HG03139 (cell line): Measurements from ENCODE around the gene DOCK4.

ENCODE experiments used
- ATAC-seq: cut with Tn5 transposase; IDR thresholded peaks from one replicate; pipeline ENCODE4 v1.9.1; 2021; ENCODE audit not compliant: unreplicated experiment

DOCK4 gene

DNA sequence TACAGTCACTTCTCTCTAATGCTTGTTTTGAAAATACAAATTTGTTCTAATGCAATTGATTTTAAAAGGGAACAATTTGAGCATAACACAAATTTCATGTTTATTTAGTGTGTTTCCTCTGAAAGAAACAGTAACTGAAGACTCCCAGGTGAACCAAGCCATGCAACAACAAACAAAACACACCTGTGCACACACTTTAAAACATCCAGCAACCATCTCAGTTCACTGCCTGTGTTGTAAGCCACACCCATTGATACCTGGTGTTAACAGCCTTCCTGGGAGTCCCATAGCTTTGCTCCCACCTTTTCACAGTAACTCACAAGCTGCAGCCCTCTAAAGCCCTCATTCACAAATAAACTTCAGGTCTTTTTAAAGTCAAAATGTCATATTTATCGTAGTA is 89.3 kb downstream of the DOCK4 start:
- ATAC-seq, result no peak

DNA sequence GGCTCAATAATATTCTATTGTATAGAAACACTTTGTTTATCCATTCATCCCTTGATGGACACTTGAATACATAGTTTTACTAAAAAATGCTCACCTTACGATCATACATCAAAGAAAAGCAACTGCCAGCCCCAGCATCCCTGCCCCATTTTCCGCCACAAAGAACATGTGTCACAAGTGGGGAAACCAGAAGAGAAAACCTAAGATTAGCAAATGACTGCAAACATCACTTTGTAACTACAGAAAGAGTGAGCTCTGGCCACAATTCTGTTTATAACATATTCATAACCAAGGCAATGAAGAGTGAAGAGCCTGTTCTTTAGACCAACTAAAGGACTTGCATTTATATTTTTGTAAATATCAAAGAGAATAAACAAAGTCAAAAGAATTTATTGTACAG is 89.8 kb downstream of the DOCK4 start:
- ATAC-seq, result no peak

DNA sequence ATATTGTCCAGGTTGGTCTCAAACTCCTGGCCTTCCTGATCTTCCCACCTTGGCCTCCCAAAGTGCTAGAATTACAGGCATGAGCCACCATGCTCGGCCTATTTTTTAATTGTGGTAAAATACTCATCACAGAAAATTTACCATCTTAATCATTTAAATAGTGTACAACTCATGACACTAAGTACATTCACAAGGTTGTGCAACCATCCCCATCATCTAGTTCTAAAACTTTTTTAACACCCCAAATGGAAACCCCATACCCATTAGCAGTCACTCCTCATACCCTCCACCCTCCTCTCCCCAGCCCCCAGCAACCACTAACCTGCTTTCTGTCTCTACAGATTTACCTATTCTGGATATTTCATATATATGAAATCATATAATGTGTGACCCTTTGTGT is 90.3 kb downstream of the DOCK4 start:
- no peak for ATAC-seq

DNA sequence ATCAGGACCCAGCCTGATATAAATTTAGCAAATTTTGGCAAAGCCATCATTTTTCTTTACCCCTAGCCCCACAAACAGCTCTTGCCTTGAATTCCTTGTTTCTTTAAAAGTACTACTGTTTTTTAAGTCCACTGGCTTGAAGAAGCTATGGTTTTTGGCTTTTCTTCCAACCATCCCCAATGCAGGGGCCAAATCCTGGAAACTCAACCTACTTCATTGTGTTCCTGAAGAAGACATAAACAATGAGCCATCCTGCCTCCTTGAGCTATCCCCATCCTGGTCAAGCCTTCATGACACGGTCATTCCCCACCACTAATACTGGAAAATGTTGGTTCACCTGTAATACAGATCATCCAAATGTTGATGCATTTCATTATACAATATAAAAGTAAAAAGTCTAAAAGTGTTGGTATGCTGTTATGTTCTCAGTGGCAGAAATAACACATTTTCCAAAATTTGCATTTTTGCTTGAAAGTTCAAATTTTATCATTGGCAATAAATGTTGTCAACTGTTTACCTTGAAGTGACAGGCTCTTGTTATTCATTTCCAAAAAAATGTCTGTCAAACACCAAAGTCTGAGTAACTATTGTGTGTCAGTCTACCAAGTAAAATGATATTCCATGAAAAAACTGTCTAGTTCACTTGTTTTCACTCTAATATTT is 92.2 kb downstream of the DOCK4 start:
- no peak for ATAC-seq

DNA sequence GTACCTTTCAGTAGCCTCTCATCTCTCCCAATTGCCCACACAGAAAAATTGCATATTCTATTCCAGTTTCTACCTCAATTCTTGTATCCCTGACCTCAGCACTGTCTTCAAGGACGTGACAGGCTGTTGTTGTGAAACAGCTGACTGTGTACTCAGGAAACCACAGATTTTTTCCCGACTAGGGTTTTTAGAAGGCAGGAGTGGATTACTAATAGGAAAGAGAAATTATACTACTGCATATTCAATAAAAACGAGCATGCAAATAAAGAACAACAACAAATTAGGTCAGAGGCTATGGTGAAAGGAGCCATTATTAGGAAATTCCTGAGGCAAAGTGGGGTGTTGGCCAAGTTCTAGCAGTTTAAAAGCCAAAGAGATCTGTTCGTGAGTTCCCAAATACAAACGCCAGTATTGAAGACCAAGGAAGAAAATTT is 93.4 kb downstream of the DOCK4 start:
- ATAC-seq, result no peak

DNA sequence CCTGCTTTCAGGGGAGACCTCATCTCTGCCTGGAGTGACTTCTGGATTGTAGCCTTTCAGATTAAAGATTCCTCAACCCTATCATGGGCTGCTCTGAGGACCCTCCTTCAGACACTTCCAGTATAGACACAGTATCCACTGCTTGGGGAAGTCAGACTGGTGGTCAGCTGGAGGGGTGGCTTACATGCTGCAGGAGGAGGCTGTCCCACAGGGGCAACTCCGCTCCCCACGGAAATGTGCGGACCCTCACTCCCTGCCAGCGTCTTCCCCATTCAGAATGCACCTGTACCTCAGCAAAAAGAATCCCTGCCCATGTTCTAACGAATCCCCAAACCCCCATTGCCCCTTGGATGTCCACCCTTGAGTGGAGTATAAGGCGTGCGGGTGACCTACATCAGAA is 95.5 kb downstream of the DOCK4 start:
- ATAC-seq, result no peak

DNA sequence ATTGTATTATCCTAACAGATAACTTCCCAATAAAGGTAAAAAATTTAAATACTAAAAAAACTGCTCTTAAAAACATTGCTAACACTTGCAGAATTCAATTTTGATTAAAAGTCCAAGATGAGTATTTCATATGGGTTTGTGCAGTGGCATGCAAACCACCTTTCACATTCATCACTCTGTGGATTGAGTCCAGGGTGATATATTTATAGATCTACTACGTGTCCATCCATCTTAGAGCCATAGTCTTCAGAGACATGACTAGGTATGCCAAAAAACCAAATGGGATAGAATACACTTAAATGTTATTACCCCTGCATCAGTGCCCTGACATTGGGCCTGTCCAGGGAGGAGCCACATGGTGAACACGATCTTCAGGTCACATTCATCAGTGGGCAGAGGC is 96.0 kb downstream of the DOCK4 start:
- no peak for ATAC-seq

DNA sequence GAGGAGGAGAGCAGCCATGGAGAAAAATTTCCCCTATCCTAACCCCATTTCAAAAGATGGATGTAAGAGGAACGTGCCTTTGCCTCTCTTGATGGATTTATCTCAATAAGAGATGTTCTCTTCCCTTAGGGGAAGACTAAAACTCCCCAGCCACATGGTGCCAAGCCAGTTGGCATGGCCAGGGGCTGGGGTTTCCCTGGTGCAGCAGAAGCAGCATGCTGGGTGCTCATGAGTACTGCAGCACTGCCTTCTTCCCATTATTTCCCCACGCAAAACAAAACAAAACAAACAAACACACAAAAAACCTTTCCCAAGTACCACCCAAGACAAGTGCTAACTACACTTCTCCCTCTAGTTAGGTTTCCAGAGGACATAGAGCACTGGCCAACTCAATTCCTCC is 97.2 kb downstream of the DOCK4 start:
- no peak for ATAC-seq

DNA sequence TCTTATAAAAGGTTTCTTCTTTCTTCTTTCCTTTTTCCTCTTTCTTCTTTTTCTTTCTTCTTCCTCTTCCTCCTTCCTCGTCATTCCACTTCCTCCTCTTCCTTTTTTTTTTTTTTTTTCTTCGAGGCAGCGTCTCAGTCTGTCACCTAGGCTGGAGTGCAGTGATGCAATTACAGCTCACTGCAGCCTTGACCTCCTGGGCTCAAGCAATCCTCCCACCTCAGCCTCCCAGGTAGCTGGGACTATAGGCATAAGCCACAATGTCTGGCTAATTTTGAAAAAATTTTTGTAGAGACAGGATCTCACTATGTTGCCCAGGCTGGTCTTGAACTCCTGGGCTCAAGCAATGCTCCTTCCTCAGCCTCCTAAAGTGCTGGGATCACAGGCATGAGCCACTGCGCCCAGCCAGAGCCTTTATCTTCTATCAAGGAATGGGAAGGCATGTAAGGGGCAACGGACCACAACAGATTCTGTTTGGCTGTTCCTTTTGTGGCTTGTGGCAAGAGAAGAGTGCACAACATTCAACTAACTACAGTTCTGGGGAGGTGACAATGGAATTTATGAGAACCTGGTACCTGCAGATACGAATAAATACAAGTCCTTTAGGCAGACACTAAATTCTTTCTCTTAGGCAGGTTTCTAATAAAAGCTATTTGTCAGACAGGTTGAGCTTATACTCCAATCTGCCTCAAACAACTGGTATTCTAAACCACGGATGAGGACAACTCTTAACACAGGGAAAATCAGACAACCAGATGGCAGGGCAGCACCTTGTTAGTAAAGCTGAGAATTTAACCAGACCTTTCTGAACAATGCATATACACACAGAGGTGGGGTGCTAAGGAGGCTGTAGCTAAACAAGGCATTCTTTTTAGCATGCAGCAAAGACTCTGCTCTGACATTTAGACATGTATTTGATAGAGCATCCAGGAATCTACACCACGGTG is 100.3 kb downstream of the DOCK4 start:
- no peak for ATAC-seq

DNA sequence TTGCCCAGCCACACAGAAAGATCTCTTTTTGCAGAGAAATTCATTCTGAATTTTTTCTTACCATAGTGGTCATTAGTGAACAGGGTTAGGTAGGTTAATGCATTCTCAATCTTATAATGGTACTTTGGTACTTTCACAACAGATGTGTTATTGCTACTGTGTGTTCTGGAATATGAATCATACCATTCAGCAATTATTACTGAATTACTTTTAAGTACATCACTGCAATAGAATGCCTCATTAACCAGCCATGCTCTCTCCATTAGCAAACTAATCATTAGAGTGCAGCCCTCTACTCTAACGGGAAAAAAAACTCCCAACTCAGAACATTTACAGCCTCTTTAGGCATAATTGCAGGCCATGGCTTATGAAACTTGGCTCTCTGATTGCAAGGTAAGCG is 102.1 kb downstream of the DOCK4 start:
- no peak for ATAC-seq

DNA sequence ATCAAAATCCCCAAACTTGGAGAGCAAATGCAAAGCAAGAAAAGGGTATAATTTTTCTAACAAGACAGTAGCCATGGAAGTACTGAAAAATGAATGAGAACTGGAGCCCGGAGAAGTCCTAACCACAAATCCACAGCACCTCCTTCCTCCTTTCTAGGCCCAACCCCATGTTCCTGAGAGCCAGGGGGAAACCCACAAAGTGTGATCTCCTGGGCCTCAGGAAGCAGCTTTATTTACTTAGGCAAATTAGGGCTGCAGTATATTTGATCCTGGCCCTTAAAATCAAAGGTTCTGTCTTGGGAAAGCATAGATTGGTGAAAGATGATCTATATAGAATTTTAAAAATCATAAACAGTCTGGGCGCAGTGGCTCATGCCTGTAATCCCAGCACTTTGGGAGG is 103.0 kb downstream of the DOCK4 start:
- ATAC-seq, result no peak

DNA sequence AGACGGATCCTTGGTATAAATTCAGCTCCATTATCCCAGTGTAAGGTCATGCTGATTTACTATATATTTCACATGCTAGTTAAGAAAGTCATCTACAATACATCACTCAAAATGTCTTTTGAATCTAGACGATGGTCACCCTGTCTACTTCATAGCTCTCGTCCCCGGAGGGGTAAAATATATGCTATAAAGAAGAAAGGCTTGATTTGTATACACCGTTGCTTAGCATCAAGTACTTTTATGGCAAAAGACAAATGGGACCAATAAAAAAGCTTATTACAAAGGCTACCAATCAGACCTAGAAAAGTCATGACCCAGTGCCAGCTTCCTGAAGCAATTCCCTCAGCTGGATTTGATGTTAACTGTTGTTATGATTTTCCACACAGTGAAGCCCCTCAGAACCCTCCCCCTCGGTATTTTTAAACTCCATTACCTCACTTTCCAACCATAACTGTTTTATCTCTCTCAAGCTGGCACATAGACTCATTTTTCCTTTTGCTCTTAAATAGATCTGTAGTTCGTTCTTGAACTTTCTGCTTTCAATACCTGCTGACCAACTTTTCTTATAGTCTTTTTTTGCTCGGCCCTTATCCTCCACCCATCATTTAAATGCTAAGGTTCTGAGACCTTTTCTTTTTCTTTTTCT is 104.9 kb downstream of the DOCK4 start:
- no peak for ATAC-seq

DNA sequence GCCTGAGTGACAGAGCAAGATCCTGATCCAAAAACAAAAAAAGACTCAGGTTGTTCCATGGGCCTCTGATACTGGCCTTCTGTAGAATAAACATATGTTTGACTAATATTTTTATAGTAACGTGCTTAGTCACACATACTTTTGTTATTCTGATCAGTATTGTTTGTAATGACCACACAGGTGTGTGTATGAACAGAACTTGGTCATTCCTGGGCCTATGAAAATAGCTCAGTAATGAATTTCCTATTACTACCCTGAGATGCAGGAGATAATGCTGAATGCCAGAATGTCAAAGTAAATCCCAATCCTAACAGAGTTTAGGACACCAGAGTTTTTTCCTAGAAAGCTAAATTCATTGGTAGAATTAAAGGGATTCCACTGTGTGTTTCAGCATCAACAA is 108.7 kb downstream of the DOCK4 start:
- no peak for ATAC-seq

DNA sequence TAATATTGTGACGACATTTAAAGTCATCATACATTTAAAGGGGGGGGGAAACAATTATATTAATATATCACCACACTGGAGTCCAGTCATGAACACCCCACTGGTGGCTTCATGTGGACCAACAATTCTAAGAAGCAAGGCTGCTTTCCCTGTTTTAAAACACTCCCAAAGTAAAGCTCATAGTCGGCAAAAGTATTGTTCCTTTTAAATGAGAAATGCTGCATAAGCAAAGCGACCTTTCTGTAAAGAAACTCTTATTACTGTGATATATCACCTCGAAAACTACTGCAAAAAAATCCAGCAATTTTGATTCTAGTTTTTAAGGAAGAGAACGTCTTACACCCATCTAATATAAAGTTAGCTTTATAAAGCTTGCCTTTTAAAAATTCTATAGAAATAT is 112.8 kb downstream of the DOCK4 start:
- no peak for ATAC-seq

DNA sequence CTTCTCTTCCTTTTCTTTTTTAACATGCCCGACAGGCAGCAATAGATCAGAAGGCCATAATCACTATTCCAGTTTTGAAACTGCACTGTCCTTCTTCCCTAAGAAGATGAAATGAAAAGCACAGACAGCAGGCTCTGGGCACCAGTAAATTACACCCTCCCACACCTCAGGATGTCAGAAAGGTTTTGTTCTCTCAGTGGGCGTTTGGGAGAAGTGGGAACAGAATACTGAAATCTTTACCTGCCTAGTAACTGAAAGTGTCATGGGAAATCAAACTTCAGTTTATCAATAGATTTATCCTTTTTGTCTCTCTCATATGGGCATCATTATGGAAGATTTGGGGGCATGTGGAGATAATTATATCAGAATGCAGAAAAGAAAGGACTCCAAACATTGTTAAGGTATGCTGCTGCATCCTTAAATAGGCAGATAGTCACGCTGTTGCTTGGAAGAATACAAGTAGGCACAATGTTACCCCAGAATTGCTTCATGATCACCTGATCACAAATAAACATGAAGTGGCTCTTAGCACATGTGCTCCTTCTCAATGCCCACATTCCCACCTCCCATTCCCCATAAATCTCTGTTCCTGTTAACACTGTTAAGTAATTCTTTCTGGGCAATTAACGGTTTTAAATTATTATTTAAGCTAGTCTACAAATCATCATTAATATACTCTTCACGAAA is 113.3 kb downstream of the DOCK4 start:
- no peak for ATAC-seq

DNA sequence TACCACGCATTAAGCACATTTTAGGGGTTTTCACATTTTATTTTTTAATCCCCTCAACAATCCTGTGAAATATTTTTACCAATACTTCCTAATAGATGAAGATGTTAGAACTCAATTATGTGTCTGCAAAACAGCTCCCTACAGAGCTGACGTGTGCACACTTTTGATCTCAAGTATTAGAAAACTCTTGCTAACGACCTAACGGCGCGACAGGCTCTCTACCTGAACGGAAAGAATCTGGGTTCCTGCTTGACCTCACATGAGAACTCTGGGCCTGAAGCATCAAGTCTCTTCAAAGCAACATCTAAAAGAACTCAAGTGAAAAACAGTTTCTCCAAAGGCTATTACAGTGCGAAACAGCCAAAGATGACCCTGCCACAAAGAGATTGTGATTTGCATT is 113.9 kb downstream of the DOCK4 start:
- no peak for ATAC-seq

DNA sequence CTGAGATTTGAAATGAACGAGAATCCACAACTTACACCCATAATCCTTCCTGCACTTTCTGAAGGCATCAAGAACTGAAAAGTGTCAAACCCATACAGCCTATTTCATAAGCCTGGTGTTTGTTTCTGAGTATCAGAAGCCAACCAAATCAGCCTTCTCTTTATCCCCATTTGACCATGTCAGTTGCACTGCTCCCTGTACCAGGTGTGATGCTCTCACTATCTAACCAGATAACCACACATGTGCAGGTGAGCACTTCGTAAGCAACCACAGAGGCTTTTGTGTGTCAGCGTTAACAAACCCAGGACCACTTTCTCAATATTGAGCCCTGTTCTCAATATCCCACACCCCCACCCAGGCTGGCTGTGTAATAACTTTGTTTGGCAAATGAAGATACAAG is 114.4 kb downstream of the DOCK4 start:
- ATAC-seq, result no peak

DNA sequence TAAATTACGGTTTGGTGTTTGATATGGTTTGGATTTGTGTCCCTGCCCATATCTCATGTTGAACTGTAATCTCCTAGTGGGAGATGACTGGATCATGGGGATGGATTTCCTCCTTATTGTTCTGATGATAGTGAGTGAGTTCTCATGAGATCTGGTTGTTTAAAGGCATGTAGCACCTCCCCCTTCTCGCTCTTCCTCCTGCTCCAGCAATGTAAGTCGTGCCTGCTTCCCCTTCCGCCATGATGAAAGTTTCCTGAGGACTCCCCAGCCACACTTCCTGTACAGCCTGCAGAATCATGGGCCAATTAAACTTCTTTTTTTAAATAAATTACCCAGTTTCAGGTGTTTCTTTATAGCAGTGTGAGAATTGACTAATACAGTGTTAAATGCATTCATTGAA is 116.6 kb downstream of the DOCK4 start:
- no peak for ATAC-seq

DNA sequence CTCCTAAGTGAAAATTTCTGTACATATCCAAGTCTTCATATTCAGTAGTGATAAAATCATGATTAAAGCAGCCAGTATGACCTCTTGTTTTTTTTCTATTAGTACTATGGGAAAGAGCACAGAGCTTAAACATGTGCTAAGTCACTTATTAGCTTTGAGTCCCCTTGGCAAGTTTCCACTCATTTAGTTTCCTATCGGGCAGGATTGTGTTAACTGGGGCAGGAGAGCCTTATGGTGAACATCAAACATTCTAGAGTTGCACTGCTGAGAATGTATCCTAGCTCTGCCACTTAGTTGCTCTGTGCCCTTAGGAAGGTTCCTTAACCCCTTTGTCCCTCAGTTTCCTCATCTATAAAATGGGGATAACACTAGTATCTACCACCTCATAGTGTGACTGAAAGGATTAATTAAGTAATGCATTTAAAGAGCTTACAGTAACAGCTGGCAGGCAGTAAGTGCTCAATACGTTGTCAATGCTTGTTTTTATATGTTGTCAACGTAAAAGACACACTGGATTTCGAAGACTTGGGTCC is 117.6 kb downstream of the DOCK4 start:
- no peak for ATAC-seq

DNA sequence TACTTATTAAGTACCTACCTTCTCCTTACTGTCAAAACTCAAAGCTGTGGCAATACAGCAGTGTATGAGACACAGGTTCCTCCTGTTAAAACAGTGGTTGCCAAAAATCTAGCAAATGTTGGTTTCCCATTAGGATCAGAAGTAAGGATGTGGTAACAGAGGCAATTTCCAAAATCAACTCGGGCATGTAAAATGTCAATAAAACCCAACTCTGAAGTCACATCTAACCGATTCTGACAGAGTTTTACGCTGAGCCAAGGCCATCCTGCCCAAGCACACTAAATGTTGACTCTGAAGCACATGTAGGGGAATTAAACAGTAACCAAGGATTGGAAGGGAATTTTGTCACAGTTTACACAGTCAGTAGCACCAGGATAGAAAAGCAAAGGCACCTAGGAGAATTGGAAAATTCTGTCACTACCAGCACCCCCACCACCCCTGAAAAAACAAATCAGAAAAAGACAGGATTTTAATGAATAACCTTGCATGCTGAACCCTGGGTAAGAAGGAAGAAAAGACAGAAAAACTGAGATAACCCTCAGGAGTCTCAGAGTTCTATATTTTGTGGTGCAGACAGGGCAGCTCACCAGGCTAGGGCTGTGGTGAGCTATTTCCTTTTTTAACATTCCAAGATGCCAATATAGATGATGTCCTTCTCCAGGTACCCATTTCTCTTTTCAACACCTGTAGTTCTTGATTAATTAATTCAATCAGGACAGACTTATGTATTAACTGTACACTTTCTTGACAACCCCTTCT is 119.5 kb downstream of the DOCK4 start:
- no peak for ATAC-seq
